Liver (tissue), 9 donors: ENCODE results near the gene CORO2B. TPM values are rescaled to one million over a fixed set of nuclear protein-coding genes. Genes with fewer than 3 reads are reported as not detected.

ENCODE experiments used
- DNase-seq: peaks from one replicate; pipeline ENCODE4 v3.0.0-alpha.2; 2017; ENCODE audit warnings: low spot score
- H3K27ac ChIP-seq, 2 donors: one replicate each; pipeline ENCODE4 v1.7.0; 2013; ENCODE audit warnings: inconsistent platforms in 2 of 2, low read length in 2 of 2, control low read depth in 1 of 2, low read depth in 1 of 2, mild to moderate bottlenecking in 1 of 2
- H3K27me3 ChIP-seq, 4 donors: one replicate each; pipeline versions ENCODE4 v1.6.1 to v1.7.0; 2013; ENCODE audit warnings: low read length in 3 of 4, inconsistent platforms in 1 of 4, mild to moderate bottlenecking in 1 of 4, moderate library complexity in 1 of 4; ENCODE audit not compliant: control insufficient read depth in 4 of 4, insufficient read depth in 4 of 4
- H3K36me3 ChIP-seq, 4 donors: one replicate each; pipeline versions ENCODE4 v1.6.1 to v1.7.0; 2013; ENCODE audit warnings: low read length in 3 of 4, mild to moderate bottlenecking in 3 of 4, low read depth in 1 of 4, moderate library complexity in 1 of 4; ENCODE audit not compliant: control insufficient read depth in 4 of 4, insufficient read depth in 3 of 4
- H3K4me1 ChIP-seq, 4 donors: one replicate each; pipeline versions ENCODE4 v1.6.1 to v1.7.0; 2013; ENCODE audit warnings: low read length in 3 of 4, mild to moderate bottlenecking in 3 of 4, moderate library complexity in 1 of 4; ENCODE audit not compliant: control insufficient read depth in 4 of 4, insufficient read depth in 4 of 4
- H3K4me3 ChIP-seq, 3 donors: one replicate each; pipeline versions ENCODE4 v1.6.1 to v1.7.0; 2013; ENCODE audit warnings: low read length in 3 of 3, control low read depth in 1 of 3, low read depth in 1 of 3, mild to moderate bottlenecking in 1 of 3
- H3K9ac ChIP-seq, 2 donors: one replicate each; pipeline ENCODE4 v1.7.0; 2013; ENCODE audit warnings: low read length in 2 of 2, mild to moderate bottlenecking in 2 of 2, moderate library complexity in 2 of 2, control low read depth in 1 of 2, low read depth in 1 of 2
- H3K9me3 ChIP-seq, 4 donors: one replicate each; pipeline versions ENCODE4 v1.6.1 to v1.7.0; 2013; ENCODE audit warnings: low read length in 3 of 4; ENCODE audit not compliant: control insufficient read depth in 4 of 4
- ATF3 ChIP-seq: IDR thresholded peaks from 2 replicates; pipeline ENCODE4 v1.6.1; 2016; ENCODE audit warnings: antibody characterized with exemption
- CTCF ChIP-seq: fragments of 150-350 bp; IDR thresholded peaks from 2 replicates; pipeline ENCODE4 v1.5.1; 2017; ENCODE audit warnings: improper control_type of control experiment, low read depth, low read length; ENCODE audit not compliant: missing input control
- EGR1 ChIP-seq, 2 donors: IDR thresholded peaks; 2 replicates each; pipeline ENCODE4 v1.6.1; 2016 to 2018; ENCODE audit warnings: antibody characterized with exemption in 2 of 2, low read depth in 2 of 2
- FOXA1 ChIP-seq: IDR thresholded peaks from 2 replicates; pipeline ENCODE4 v1.6.1; 2016; ENCODE audit warnings: antibody characterized with exemption
- FOXA2 ChIP-seq: IDR thresholded peaks from 2 replicates; pipeline ENCODE4 v1.6.1; 2016; ENCODE audit warnings: antibody characterized with exemption
- GABPA ChIP-seq, 2 donors: IDR thresholded peaks in 1 of 2; conservative IDR thresholded peaks in 1 of 2; 2 replicates each; pipeline ENCODE4 v1.6.1; 2016; ENCODE audit warnings: antibody characterized with exemption in 2 of 2, mild to moderate bottlenecking in 1 of 2, moderate library complexity in 1 of 2
- HNF4A ChIP-seq, 2 donors: conservative IDR thresholded peaks; 2 replicates each; pipeline ENCODE4 v1.6.1; 2016; ENCODE audit warnings: antibody characterized with exemption in 2 of 2, mild to moderate bottlenecking in 2 of 2
- HNF4G ChIP-seq: IDR thresholded peaks from 2 replicates; pipeline ENCODE4 v1.6.1; 2016; ENCODE audit warnings: antibody characterized with exemption
- JUND ChIP-seq, 2 donors: IDR thresholded peaks; 2 replicates each; pipeline ENCODE4 v1.6.1; 2016; ENCODE audit warnings: antibody characterized with exemption in 2 of 2
- MAX ChIP-seq: IDR thresholded peaks from 2 replicates; pipeline ENCODE4 v1.6.1; 2016; ENCODE audit warnings: antibody characterized with exemption
- NR2F2 ChIP-seq: IDR thresholded peaks from 2 replicates; pipeline ENCODE4 v1.6.1; 2016; ENCODE audit warnings: antibody characterized with exemption
- RAD21 ChIP-seq, 2 donors: IDR thresholded peaks; 2 replicates each; pipeline ENCODE4 v1.6.1; 2016; ENCODE audit warnings: antibody characterized with exemption in 2 of 2, mild to moderate bottlenecking in 2 of 2
- REST ChIP-seq: IDR thresholded peaks from 2 replicates; pipeline ENCODE4 v1.6.1; 2016; ENCODE audit warnings: antibody characterized with exemption, mild to moderate bottlenecking
- RXRA ChIP-seq, 2 donors: IDR thresholded peaks; 2 replicates each; pipeline ENCODE4 v1.6.1; 2017 to 2018; ENCODE audit warnings: antibody characterized with exemption in 2 of 2, mild to moderate bottlenecking in 1 of 2
- SP1 ChIP-seq: IDR thresholded peaks from 2 replicates; pipeline ENCODE4 v1.6.1; 2018; ENCODE audit warnings: antibody characterized with exemption, mild to moderate bottlenecking
- TAF1 ChIP-seq: conservative IDR thresholded peaks from 2 replicates; pipeline ENCODE4 v1.6.1; 2016; ENCODE audit warnings: antibody characterized with exemption, mild to moderate bottlenecking
- YY1 ChIP-seq: IDR thresholded peaks from 2 replicates; pipeline ENCODE4 v1.6.1; 2016; ENCODE audit warnings: antibody characterized with exemption, mild to moderate bottlenecking
- ZBTB33 ChIP-seq: IDR thresholded peaks from 2 replicates; pipeline ENCODE4 v1.6.1; 2016; ENCODE audit warnings: antibody characterized with exemption
- WGBS: extraction: QIAGEN DNeasy Blood & Tissue Kit; methylation state at CpG from one replicate; pipeline ENCODE4 v1.1.7; 2013; 5-methylcytosine and 5-hydroxymethylcytosine counted together
- polyA plus RNA-seq, 2 donors: library from polyadenylated mRNA; stranded (reverse) in 1 of 2; unstranded in 1 of 2; fragments of 200-250 nt in 1 of 2; fragments of >200 nt in 1 of 2; fragmentation: Nextera tagmentation in 1 of 2; extraction: Ambion mirVana in 1 of 2; gene quantifications; one replicate each; pipeline versions ENCODE4 v1.2.1 to v1.2.3, GENCODE V29; 2013 to 2015
- total RNA-seq, 2 donors: library from RNA; depleted of rRNA; stranded (reverse); fragments of >200 nt; gene quantifications; one replicate each; pipeline ENCODE4 v1.2.3, GENCODE V29; 2014
- donor health status: healthy.
- donor health status: healthy.
- donor health status: healthy.
- donor health status: healthy.
- donor health status: healthy.

The CORO2B gene
- total and polyA plus RNA-seq, 4 donors, result 0.15 to 0.65 (median 0.52) TPM

- TF ChIP-seq CTCF (no peak), ATF3 (no peak), YY1 (no peak), NR2F2 (no peak), RXRA (IDR thresholded peaks at IDR 0.05) (no peak), HNF4G (no peak), JUND (IDR thresholded peaks at IDR 0.05) (no peak)
- no peak overlapping the region for H3K4me3 ChIP-seq
- no peaks in the 10 kb centered on the region for H3K27me3 ChIP-seq
- DNase-seq, result no peak
- peaks cover 0 to 7% (median 0%) of the 10 kb centered on the region in 4 donors for H3K4me1 ChIP-seq
- WGBS, result 92% methylated on average over 3 of the region's 3 CpGs
- no peak overlapping the region for H3K9ac ChIP-seq
- no peaks in the 10 kb centered on the region for H3K36me3 ChIP-seq
- no peak overlapping the region for H3K27ac ChIP-seq
- no peaks in the 10 kb centered on the region for H3K9me3 ChIP-seq
These were observed 99.2 kb downstream of the CORO2B start for GRCh38 chr15:68677996-68678395.

- H3K36me3 ChIP-seq, result no peaks in the 10 kb centered on the region
- 89% methylated on average over 5 of the region's 5 CpGs for WGBS
- H3K4me1 ChIP-seq, result peaks cover 0 to 6% (median 0%) of the 10 kb centered on the region in 4 donors
- no peak for DNase-seq
- no peak overlapping the region for H3K27ac ChIP-seq
- no peaks in the 10 kb centered on the region for H3K27me3 ChIP-seq
- no peaks in the 10 kb centered on the region for H3K9me3 ChIP-seq
- TF ChIP-seq TAF1, result no peak
- TF ChIP-seq CTCF, result no peak
- TF ChIP-seq SP1, result no peak
- TF ChIP-seq ZBTB33, result no peak
- TF ChIP-seq FOXA1, result no peak
- no peak for TF ChIP-seq GABPA (IDR thresholded peaks at IDR 0.05 in 1 of 2, conservative IDR thresholded peaks at IDR 0.05 in 1 of 2)
- TF ChIP-seq JUND (IDR thresholded peaks at IDR 0.05), result no peak
- TF ChIP-seq REST, result no peak
- TF ChIP-seq EGR1 (IDR thresholded peaks at IDR 0.05; ENCODE audit: low read depth in 2 of 2), result no peak
- no peak for TF ChIP-seq HNF4G
- TF ChIP-seq HNF4A (conservative IDR thresholded peaks at IDR 0.05), result no peak
- TF ChIP-seq NR2F2, result no peak
- no peak for TF ChIP-seq MAX
- no peak for TF ChIP-seq FOXA2
- TF ChIP-seq RAD21 (IDR thresholded peaks at IDR 0.05), result no peak
- no peak for TF ChIP-seq YY1
- no peak for TF ChIP-seq RXRA (IDR thresholded peaks at IDR 0.05)
- no peak for TF ChIP-seq ATF3
- no peak overlapping the region for H3K9ac ChIP-seq
- H3K4me3 ChIP-seq, result no peak overlapping the region
These were observed 100.0 kb downstream of the CORO2B start for GRCh38 chr15:68678746-68679145.
